ENCODE results near the gene CWC15. TPM values are rescaled to one million over a fixed set of nuclear protein-coding genes. Genes with fewer than 3 reads are reported as not detected.

CWC15 gene
- total and polyA plus RNA-seq, 2 donors (not counting 1 experiment from before 2014, with no cell fraction given): 18.1 to 59.8 TPM

DNA sequence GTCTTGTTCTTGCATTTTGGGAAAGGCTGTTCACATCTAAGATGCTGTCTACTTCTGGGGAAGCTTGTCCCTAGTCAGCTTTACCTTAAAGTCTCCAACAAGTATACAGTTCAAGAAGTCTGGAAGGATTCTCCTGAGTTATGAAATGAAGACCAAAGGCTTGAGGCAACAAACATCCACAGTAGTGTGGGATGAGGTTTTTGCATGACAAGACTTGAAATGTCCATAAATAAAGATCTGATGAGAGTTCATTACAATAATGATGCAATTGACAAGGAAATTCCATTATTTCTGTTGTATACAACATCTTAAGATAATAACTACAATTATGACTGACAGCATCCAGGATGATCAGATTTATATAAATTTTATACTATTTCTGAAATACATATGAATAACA, 30.4 kb upstream of the CWC15 start:
- Histone ChIP-seq H4K20me1 (ENCODE audit: control insufficient read depth, insufficient read depth, low read length, poor library complexity, severe bottlenecking) (no peaks in the 10 kb centered on the region), H2AFZ (ENCODE audit: insufficient read depth, low read depth, low read length, poor library complexity, severe bottlenecking) (no peak overlapping the region), H3K36me3 (replicated peaks in 1 of 2; ENCODE audit: control extremely low read depth in 1 of 2, control insufficient read depth in 1 of 2, extremely low read depth in 1 of 2, insufficient read depth in 2 of 2, low read length in 1 of 2) (no peaks in the 10 kb centered on the region), H3K4me2 (replicated peaks; ENCODE audit: low read depth, low read length, poor library complexity, severe bottlenecking) (no peak overlapping the region), H3K4me3 (ENCODE audit: control extremely low read depth in 1 of 5, extremely low read depth in 1 of 5, insufficient read depth in 1 of 5, low read depth in 2 of 5, low read length in 4 of 5) (no peak overlapping the region), H3K27me3 (replicated peaks in 1 of 4; ENCODE audit: control extremely low read depth in 1 of 4, control insufficient read depth in 3 of 4, insufficient read depth in 4 of 4, low read length in 3 of 4) (no peaks in the 10 kb centered on the region), H3K4me1 (ENCODE audit: control insufficient read depth in 2 of 2, insufficient read depth in 2 of 2, low read length in 2 of 2) (no peaks in the 10 kb centered on the region), H3K9me3 (ENCODE audit: control extremely low read depth in 1 of 3, control insufficient read depth in 2 of 3, insufficient read depth in 1 of 3, low read length in 2 of 3) (peaks cover 0 to 1% (median 0%) of the 10 kb centered on the region in 3 donors), H3K27ac (ENCODE audit: low read length in 2 of 2) (no peak overlapping the region), H3K79me2 (ENCODE audit: control insufficient read depth, insufficient read depth, low read length) (no peaks in the 10 kb centered on the region), H3K9ac (ENCODE audit: low read length) (no peak overlapping the region)
- no peak for DNase-seq
- Mint-ChIP-seq H3K27me3 (peaks cover 14% of the 10 kb centered on the region), H3K4me1 (no peaks in the 10 kb centered on the region), H3K27ac (no peak overlapping the region), H3K4me3 (no peak overlapping the region), H3K9me3 (ENCODE audit: insufficient read depth) (no peaks in the 10 kb centered on the region)
- TF ChIP-seq EZH2 (IDR thresholded peaks at IDR 0.05; ENCODE audit: borderline replicate concordance, insufficient read depth, low read depth, low read length, poor library complexity, severe bottlenecking): no peak
- TF ChIP-seq, protein P1, sequence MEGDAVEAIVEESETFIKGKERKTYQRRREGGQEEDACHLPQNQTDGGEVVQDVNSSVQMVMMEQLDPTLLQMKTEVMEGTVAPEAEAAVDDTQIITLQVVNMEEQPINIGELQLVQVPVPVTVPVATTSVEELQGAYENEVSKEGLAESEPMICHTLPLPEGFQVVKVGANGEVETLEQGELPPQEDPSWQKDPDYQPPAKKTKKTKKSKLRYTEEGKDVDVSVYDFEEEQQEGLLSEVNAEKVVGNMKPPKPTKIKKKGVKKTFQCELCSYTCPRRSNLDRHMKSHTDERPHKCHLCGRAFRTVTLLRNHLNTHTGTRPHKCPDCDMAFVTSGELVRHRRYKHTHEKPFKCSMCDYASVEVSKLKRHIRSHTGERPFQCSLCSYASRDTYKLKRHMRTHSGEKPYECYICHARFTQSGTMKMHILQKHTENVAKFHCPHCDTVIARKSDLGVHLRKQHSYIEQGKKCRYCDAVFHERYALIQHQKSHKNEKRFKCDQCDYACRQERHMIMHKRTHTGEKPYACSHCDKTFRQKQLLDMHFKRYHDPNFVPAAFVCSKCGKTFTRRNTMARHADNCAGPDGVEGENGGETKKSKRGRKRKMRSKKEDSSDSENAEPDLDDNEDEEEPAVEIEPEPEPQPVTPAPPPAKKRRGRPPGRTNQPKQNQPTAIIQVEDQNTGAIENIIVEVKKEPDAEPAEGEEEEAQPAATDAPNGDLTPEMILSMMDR (IDR thresholded peaks at IDR 0.05): no peak
- ATAC-seq (ENCODE audit: low read depth): no peak
- intact Hi-C loops (cut with micrococcal nuclease): no loop called here
- ChIA-PET POLR2A (no interaction called here), CTCF (interaction anchor here (0.8 kb wide), 1 partner anchor 28 kb away, joined by 3 read pairs; no protein-coding TSS in a partner anchor)

DNA sequence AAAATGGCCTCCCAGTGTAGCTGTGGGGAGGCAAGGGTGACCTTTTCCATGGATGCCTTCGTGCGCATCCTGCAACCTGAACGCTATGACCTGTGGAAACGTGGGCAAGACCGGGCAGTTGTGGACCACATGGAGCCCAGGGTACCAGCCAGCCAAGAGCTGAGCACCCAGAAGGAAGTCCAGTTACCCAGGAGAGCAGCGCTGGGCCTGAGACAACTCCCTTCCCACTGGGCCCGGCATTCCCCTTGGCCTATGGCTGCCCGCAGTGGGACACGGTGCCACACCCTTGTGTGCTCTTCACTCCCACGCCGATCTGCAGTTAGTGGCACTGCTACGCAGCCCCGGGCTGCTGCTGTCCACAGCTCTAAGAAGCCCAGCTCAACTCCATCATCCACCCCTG, 24.9 kb upstream of the CWC15 start:
- POLR2A ChIA-PET: no interaction called here
- Mint-ChIP-seq H3K4me3 (no peak overlapping the region), H3K4me1 (no peaks in the 10 kb centered on the region), H3K27ac (no peak overlapping the region), H3K9me3 (ENCODE audit: insufficient read depth) (no peaks in the 10 kb centered on the region), H3K27me3 (no peaks in the 10 kb centered on the region)
- Histone ChIP-seq H3K36me3 (replicated peaks in 1 of 2; ENCODE audit: control extremely low read depth in 1 of 2, control insufficient read depth in 1 of 2, extremely low read depth in 1 of 2, insufficient read depth in 2 of 2, low read length in 1 of 2) (no peaks in the 10 kb centered on the region), H3K4me1 (ENCODE audit: control insufficient read depth in 2 of 2, insufficient read depth in 2 of 2, low read length in 2 of 2) (no peaks in the 10 kb centered on the region), H3K79me2 (ENCODE audit: control insufficient read depth, insufficient read depth, low read length) (no peaks in the 10 kb centered on the region), H3K27ac (ENCODE audit: low read length in 2 of 2) (no peak overlapping the region), H3K9ac (ENCODE audit: low read length) (no peak overlapping the region), H3K9me3 (ENCODE audit: control extremely low read depth in 1 of 3, control insufficient read depth in 2 of 3, insufficient read depth in 1 of 3, low read length in 2 of 3) (no peaks in the 10 kb centered on the region), H3K4me3 (ENCODE audit: control extremely low read depth in 1 of 5, extremely low read depth in 1 of 5, insufficient read depth in 1 of 5, low read depth in 2 of 5, low read length in 4 of 5) (no peak overlapping the region), H3K27me3 (replicated peaks in 1 of 4; ENCODE audit: control extremely low read depth in 1 of 4, control insufficient read depth in 3 of 4, insufficient read depth in 4 of 4, low read length in 3 of 4) (no peaks in the 10 kb centered on the region), H4K20me1 (ENCODE audit: control insufficient read depth, insufficient read depth, low read length, poor library complexity, severe bottlenecking) (no peaks in the 10 kb centered on the region), H3K4me2 (replicated peaks; ENCODE audit: low read depth, low read length, poor library complexity, severe bottlenecking) (no peak overlapping the region), H2AFZ (ENCODE audit: insufficient read depth, low read depth, low read length, poor library complexity, severe bottlenecking) (no peak overlapping the region)
- no peak for TF ChIP-seq EZH2 (IDR thresholded peaks at IDR 0.05; ENCODE audit: borderline replicate concordance, insufficient read depth, low read depth, low read length, poor library complexity, severe bottlenecking)
- TF ChIP-seq, protein P1 (IDR thresholded peaks at IDR 0.05): no peak
- DNase-seq (no peak), ATAC-seq (ENCODE audit: low read depth) (no peak)
- intact Hi-C loops (cut with micrococcal nuclease): no loop called here
- 88% methylated on average over 13 of the region's 13 CpGs for WGBS (ENCODE audit: insufficient coverage)
- CTCF ChIA-PET: no interaction called here
